GM19023 (cell line): ENCODE results near the gene PPP6R2.

Source experiments
- ATAC-seq: cut with Tn5 transposase; IDR thresholded peaks from one replicate; pipeline ENCODE4 v1.9.1; 2021; ENCODE audit warnings: mild to moderate bottlenecking, moderate library complexity; ENCODE audit not compliant: unreplicated experiment

The PPP6R2 gene

DNA sequence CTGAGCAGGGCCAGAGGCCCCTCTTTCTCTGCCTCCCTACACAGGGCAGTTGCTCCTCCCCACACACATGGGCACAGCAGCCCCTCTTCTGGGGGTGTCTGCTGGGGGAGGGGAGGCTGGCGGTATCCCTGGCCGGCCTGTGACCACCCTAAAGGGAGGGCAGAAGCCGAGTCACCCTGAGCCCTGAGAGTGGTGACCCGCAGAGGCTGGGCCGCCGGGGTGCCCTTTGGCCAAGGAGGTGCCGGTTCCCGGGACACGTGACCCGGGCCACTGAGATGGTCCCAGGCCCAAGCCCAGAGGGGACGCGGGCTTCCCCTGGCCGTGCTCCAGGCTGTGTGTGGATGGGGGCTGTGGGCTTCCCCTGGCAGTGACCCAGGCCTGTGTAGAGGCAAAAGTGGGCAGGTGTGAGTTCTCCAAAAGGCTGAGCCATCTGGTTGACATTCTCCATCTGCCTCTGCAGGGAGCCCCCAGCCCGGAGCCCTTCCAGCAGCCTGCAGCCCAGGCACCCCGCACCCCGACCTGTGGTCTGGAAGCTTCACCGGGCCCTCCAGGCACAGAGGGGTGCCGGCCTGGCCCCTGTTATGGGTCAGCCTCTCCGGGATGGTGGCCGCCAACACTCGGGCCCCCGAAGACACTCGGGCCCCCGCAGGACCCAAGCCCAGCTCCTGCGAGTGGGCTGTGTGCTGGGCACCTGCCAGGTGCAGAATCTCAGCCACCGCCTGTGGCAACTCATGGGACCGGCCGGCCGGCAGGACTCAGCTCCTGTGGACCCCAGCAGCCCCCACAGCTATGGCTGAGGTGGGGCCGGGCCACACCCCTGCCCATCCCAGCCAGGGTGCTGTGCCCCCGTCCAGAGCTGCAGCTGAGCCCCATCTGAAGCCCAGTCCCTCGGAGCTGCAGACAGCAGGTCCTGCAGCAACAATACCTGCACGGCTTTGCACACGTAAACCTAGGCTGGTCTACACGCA is 139.3 kb downstream of the PPP6R2 start:
- ATAC-seq, result no peak

DNA sequence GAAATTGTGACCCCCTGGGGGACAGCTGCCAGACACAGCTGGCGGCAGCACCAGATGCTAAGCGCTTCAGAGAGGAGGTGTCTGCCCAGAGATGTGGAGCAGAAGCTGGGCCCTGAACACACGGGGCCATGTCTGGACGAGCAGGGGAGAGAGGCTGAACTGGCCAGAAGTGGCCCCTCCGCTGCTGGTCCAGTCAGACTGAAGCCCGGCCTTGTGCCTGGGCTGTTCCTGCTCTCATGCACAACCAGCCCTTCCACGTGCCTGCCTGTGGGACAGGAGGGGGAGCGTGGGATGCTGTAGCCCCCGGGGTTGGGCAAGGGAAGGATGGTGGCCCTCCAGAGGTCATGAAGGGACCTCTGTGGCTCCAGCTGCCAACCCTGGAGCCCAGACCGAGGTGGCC is 140.0 kb downstream of the PPP6R2 start:
- ATAC-seq, result no peak

DNA sequence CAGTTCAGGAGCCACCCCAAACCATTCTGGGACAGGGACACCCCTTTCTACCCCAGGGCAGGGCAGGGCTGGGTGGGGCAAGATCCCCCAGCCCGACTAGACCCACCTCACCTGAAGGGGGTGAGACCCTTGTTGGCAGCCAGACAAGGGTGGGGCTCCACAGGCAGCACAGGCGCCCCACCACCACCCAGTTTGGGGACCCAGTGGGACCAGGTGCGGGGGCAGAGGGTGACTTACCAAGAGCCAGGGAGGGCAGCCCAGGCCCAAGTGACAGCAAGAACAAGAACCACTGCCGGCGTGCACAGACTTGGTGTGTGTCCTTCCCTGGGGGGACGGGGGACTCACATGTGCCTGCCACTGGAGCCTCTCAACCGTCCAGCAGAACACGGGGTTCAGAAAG is 140.4 kb downstream of the PPP6R2 start:
- ATAC-seq, result no peak

DNA sequence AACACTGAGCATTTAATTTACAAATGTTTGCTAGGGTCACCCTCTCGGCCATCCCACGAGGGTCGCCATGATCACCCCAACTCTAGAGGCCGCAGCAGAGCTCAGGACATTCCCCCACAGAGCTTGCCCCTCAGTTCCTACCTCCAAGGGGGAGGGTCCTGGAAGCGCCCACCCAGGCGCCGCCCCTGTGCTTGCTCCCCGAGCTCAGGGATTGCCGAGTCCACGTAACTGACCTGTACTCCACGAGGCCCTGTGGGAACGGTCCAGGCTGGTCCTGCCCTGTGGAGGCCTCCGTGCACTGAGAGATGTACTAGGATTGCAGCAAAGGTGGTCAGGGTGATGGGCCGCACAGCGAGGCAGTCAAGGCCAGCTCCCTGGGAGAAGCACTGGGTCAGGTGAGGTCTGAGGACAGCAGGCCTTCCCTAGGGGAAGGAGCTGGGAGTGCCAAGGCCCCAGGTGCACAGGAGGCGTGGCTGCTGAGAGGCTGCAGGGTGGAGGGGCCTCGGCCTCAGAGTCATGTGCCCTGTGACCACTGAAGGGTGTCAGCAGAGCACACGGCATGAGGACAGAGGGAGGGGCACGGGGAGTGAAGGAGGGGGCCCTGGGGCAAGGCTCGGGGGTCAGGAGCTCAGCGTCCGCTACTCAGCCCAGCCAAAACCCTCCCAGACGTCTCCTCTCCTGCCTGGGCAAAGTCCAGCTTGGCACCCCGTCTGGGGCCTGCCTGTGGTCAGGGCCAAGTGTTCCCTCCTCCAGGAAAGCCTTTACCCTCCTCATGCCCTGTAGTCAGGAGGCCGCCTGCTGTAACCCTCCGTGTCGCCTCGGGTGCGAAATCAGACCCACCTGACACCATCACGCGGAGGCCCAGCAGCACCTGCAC is 141.1 kb downstream of the PPP6R2 start:
- ATAC-seq, result no peak

DNA sequence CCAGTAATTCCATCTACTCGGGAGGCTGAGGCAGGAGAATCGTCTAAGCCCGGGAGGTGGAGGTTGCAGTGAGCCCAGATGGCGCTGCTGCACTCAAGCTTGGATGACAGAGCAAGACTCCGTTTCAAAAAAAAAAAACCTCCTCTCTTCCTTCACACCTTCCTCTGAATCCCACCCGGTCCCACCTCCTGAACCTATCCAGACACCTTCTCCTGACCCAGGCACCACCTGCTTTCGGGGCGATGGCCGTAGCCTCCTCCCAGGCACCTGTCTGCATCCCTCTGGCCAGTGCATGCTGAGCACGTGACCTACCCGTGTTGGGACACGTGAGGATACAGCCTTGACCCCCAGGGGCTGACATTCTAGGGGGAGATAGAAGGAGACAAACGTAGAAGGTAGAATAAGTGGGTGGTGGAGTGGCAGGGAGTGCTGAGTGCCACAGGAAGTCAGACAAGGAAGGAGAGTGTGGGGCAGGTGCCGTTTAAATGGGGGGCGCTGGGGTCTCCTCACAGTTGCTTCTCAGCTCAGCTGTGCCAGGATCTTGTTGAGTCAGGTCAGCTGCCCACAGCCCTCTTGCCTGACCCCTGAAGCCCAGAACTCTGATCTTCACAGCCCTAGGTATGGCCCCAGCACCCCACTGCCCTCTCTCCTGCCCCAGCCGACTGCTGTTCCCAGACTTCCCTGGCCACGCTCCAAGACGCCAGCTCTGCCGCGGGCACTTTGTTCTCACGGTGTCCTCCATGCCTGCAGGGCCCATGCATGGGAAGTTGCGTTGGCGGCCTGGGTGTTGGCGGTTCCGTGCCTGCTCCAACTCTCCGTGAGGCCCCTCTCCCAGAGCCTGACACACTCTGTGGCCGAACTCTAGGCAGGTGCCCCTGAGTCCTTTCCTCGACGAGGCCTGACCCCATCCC is 142.3 kb downstream of the PPP6R2 start:
- no peak for ATAC-seq

DNA sequence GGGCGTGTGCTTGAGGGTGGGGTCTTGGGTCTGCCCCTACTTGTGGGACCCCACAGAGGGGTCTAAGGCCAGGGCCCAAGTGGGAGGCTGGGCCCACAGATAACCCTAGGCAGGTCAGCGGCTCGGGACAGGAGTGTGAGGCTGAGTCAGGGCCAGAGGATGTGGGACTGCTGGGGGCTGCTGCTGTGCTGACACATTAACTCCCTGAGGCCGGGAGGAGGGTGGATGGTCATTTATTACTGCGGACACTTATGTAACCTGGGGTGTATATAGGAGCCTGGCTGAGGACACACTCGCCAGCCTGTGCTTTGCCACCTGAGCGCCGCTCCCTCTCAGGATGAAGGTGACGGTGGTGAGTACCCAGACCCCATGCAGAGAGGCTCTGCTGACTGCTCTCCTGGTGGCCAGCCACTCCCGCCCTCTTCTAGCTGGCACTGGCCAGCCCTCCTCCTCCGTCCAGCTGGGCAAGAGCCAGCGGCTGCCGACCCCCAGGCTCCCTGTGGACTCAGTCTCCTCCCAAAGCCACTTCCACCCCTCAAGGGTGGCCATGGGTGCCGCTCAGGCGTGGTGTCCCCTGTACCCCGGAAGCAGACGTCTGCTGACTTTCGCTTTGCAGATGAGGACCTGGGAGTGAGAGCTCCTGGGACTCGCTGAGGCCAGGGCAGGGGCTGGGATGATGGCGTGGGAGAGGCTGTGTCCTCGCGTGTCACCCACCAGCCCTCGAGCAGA is 143.6 kb downstream of the PPP6R2 start, which contains the start of gene MIOX:
MIOX (plus strand) TSS at position 299 of the 729 bp plus-strand sequence; CDS start at position 338, 39 bp downstream.
- ATAC-seq, result no peak

DNA sequence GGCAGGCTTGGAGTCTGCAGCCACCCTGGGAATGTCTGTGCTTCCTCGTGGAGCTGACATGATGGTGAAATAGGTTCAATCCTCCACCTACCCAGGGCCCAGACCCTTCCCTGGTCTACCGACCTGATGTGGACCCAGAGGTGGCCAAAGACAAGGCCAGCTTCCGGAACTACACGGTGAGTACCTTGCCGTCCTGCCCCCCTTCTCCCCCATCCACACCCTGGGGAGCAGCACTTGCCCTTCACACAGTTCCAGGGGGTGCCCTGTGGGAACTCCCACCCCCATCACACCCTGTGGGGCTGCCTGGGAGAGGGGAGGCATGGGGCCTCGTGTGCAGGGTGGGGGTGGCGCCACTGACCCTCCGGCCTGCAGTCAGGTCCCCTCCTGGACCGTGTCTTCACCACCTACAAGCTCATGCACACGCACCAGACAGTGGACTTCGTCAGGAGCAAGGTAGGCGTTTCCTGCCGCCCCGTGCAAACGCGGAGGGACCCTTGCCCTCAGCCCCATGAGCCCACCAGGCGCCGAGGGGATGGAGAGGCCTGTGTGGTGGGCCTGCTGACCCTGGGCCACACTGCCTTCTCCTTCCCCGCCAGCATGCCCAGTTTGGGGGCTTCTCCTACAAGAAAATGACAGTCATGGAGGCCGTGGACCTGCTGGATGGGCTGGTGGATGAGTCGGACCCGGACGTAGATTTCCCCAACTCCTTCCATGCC is 144.3 kb downstream of the PPP6R2 start:
- ATAC-seq, result no peak

DNA sequence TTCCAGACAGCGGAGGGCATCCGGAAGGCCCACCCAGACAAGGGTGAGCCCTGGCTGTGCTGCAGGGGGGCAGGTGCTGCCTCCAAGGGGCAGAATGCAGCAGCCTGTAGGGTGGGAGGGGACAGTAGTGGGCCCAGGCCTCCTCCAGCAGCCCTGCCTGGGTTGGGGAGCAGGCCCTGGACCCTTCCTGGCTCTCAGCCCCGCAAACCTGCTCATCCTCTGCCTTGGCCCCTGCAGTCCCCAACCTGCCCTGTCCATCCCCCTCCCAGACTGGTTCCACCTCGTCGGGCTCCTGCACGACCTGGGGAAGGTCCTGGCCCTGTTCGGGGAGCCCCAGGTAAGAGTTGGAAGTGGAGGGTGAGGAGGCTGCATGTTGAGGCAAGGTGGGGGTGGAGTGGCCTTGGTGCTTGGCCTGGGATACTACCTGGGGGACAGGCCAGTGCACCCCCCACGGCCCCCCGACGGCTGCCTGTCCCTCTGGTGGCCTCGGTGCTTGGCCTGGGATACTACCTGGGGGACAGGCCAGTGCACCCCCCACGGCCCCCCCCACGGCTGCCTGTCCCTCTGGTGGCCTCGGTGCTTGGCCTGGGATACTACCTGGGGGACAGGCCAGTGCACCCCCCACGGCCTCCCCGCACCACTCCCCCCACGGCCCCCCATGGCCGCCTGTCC is 145.0 kb downstream of the PPP6R2 start:
- ATAC-seq, result no peak

DNA sequence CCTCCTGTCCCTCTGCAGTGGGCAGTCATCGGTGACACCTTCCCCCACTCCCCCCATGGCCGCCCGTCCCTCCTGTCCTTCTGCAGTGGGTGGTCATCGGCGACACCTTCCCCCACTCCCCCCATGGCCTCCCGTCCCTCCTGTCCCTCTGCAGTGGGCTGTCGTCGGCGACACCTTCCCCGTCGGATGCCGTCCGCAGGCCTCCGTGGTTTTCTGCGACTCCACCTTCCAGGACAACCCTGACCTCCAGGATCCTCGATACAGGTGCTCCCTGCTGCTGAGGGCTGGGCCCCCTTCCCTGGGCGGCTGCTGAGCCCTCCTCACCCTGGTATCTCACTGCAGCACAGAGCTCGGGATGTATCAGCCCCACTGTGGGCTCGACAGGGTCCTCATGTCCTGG is 145.8 kb downstream of the PPP6R2 start:
- no peak for ATAC-seq

DNA sequence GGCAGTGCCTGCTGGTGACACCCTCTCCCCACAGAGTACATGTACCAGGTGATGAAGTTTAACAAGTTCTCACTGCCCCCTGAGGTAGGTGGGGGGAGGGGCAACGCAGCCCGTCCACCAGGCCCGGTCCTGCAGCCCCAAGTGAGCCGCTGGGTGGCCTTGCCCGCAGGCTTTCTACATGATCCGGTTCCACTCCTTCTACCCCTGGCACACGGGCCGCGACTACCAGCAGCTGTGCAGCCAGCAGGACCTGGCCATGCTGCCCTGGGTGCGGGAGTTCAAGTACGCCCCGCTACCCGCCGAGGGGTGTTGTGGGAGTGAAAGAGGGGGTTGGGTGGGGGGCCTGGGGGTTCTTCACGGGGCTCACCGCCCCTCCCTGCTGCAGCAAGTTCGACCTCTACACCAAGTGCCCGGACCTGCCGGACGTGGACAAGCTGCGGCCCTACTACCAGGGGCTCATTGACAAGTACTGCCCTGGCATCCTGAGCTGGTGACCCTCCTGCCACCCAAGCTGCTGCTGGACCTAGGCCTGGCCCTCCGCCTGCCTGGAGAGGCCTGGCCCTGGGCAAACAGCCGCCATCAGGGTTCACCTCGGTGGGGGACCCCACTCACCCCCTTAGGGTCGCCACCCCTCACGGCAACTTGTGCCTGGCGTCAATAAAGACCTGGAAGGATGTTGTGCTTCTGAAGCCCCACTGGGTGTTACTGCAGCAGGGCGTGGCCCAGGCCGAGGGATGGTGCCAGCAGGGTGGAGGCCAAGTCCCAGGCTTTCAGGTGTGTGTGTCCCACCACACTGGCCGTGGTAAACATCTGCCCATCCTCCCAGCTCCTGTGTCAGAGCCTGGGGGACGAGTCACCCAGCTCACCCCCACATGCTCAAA is 146.5 kb downstream of the PPP6R2 start:
- ATAC-seq, result no peak

DNA sequence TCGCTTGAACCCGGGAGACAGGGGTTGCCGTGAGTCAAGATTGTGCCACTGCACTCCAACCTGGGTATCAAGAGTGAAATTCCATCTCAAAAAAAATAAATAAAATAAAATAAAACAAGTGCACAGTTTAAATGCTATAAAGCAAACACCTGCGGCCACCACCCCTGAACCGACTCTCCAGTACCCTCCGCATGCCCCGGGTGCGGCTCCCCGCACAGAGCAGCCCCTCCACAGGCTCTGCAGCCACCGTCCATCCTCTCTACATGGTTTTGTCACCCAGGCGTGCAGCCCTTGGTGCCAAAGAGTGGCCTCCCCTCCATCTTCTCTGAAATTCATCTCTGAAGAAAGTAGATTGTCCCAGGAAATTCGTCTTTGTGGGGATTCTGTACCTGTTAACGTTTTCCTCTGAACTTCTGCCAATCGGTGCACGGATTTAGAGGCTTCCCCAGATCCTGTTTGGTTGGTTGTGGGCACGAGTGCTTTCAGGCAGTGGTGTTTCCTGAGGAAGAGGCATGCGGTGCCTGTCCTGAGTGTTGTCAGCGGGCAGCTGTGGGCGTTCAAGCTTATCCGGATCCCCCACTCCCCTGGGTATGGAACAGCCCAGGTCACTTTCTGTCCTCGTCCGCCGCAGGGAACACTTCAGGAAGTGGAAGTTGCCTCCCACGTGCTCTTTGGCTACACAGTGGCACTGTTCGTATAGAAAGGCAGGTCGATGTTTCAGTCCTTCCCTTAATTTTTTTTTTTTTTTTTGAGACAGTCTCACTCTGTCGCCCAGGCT is 147.6 kb downstream of the PPP6R2 start:
- ATAC-seq, result no peak
